Mammary epithelial cell (primary cell): ENCODE measurements around the gene HRH2.
"Not testable (repeated sequence)": the region's sequence is repeated elsewhere in the genome, so short reads cannot be mapped to it uniquely, and the experiment has no call there.

Source experiments
- EZH2 ChIP-seq: IDR thresholded peaks from 2 replicates; pipeline ENCODE4 v1.6.1; 2012; ENCODE audit warnings: low read length, inconsistent platforms, borderline replicate concordance
- TF ChIP-seq, protein P1 (sequence below), 2 donors: IDR thresholded peaks in 1 of 2; conservative IDR thresholded peaks in 1 of 2; 2 replicates each; pipeline ENCODE4 v1.5.1; 2011 to 2012; ENCODE audit warnings: inconsistent platforms in 2 of 2, low read length in 2 of 2, mild to moderate bottlenecking in 2 of 2, control low read depth in 1 of 2, low read depth in 1 of 2; ENCODE audit not compliant: insufficient read depth in 1 of 2; ENCODE audit errors: extremely low read depth in 1 of 2

DNA sequence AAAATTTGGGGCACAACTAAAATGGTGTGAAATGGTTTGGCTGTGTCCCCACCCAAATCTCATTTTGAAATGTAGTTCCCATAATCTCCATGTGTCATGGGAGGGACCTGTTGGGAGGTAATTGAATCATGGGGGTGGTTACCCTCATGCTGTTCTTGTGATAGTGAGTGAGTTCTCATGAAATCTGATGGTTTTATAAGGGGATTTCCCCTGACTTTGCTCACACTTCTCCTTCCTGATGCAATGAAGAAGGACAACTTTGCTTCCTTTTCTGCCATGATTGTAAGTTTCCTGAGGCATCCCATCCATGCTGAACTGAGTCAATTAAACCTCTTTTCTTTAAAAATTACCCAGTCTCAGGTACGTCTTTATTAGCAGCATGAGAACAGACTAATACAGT, 102.1 kb downstream of the HRH2 start:
- TF ChIP-seq EZH2: not testable (repeated sequence)
- TF ChIP-seq, protein P1, sequence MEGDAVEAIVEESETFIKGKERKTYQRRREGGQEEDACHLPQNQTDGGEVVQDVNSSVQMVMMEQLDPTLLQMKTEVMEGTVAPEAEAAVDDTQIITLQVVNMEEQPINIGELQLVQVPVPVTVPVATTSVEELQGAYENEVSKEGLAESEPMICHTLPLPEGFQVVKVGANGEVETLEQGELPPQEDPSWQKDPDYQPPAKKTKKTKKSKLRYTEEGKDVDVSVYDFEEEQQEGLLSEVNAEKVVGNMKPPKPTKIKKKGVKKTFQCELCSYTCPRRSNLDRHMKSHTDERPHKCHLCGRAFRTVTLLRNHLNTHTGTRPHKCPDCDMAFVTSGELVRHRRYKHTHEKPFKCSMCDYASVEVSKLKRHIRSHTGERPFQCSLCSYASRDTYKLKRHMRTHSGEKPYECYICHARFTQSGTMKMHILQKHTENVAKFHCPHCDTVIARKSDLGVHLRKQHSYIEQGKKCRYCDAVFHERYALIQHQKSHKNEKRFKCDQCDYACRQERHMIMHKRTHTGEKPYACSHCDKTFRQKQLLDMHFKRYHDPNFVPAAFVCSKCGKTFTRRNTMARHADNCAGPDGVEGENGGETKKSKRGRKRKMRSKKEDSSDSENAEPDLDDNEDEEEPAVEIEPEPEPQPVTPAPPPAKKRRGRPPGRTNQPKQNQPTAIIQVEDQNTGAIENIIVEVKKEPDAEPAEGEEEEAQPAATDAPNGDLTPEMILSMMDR (conservative IDR thresholded peaks at IDR 0.05 in 1 of 2, IDR thresholded peaks at IDR 0.05 in 1 of 2; ENCODE audit: extremely low read depth in 1 of 2, insufficient read depth in 1 of 2, low read depth in 1 of 2, low read length in 2 of 2): not testable (repeated sequence)
